K562 (cell line): ENCODE data around the gene MME. TPM values are rescaled to one million over a fixed set of nuclear protein-coding genes. Genes with fewer than 3 reads are reported as not detected.
A peak's percentile ranks its signal among the peaks of the same experiment; 100 is the strongest.

Source experiments
- BDP1 ChIP-seq: IDR thresholded peaks from 3 replicates; pipeline ENCODE4 v1.6.1; 2011; ENCODE audit not compliant: insufficient read length, insufficient read depth
- E2F6 ChIP-seq, 2 experiments: IDR thresholded peaks; 2 replicates each; pipeline ENCODE4 v1.6.1; 2011; ENCODE audit warnings: borderline replicate concordance in 1 of 2, control low read depth in 1 of 2, low read depth in 1 of 2, low read length in 1 of 2, mild to moderate bottlenecking in 1 of 2, mixed read lengths in 1 of 2, moderate library complexity in 1 of 2; ENCODE audit not compliant: insufficient read depth in 1 of 2, insufficient read length in 1 of 2, poor library complexity in 1 of 2, severe bottlenecking in 1 of 2; ENCODE audit errors: extremely low read depth in 1 of 2
- L3MBTL2 ChIP-seq: fragments of 450-650 bp; IDR thresholded peaks from 2 replicates; pipeline ENCODE4 v1.6.1; 2016; ENCODE audit warnings: mild to moderate bottlenecking, moderate library complexity
- MYBL2 ChIP-seq, 2 experiments: fragments of 450-650 bp in 1 of 2; sonication (generic) in 1 of 2; formaldehyde crosslinking in 1 of 2; IDR thresholded peaks; 2 replicates each; pipeline versions ENCODE4 v1.6.1 to v1.8.1; 2017 to 2022; ENCODE audit warnings: borderline replicate concordance in 1 of 2, inconsistent platforms in 1 of 2, low read depth in 1 of 2, mild to moderate bottlenecking in 1 of 2, missing genetic modification reagents in 1 of 2, moderate library complexity in 1 of 2
- PATZ1 ChIP-seq: fragments of 250-450 bp; sonication (Bioruptor Pico); IDR thresholded peaks from 2 replicates; pipeline ENCODE4 v1.5.0; 2020; ENCODE audit warnings: mild to moderate bottlenecking, borderline replicate concordance
- PRMT5 ChIP-seq: sonication (generic); formaldehyde crosslinking; IDR thresholded peaks from 2 replicates; pipeline ENCODE4 v1.5.0; 2020; ENCODE audit warnings: missing genetic modification reagents
- PYGO2 ChIP-seq: fragments of 450-650 bp; IDR thresholded peaks from 2 replicates; pipeline ENCODE4 v1.6.1; 2016; ENCODE audit warnings: mild to moderate bottlenecking, missing genetic modification characterization, moderate library complexity, missing compliant biosample characterization
- SAFB2 ChIP-seq: fragments of 200-400 bp; formaldehyde crosslinking; IDR thresholded peaks from 2 replicates; pipeline ENCODE4 v1.6.1; 2018; ENCODE audit warnings: borderline replicate concordance, low read length, low read depth, moderate library complexity; ENCODE audit not compliant: severe bottlenecking
- SIRT6 ChIP-seq: IDR thresholded peaks from one replicate; pipeline ENCODE4 v1.6.1; 2012; ENCODE audit warnings: low read depth, mild to moderate bottlenecking, control low read depth, inconsistent platforms, low read length, moderate library complexity
- TEAD1 ChIP-seq, 2 experiments: fragments of 450-650 bp in 1 of 2; sonication (generic) in 1 of 2; formaldehyde crosslinking; IDR thresholded peaks; 2 replicates each; pipeline versions ENCODE4 v1.4.0 to v1.8.0; 2020 to 2022; ENCODE audit warnings: mild to moderate bottlenecking in 2 of 2, missing genetic modification reagents in 1 of 2
- ZBTB17 ChIP-seq: fragments of 450-650 bp; formaldehyde crosslinking; IDR thresholded peaks from 2 replicates; pipeline ENCODE4 v1.4.0; 2020; ENCODE audit warnings: mild to moderate bottlenecking
- ZBTB33 ChIP-seq: sonication (generic); formaldehyde crosslinking; IDR thresholded peaks from 2 replicates; pipeline ENCODE4 v1.8.1; 2023; ENCODE audit warnings: mild to moderate bottlenecking, missing genetic modification reagents
- ZNF133 ChIP-seq: fragments of 250-450 bp; sonication (Bioruptor Pico); IDR thresholded peaks from 2 replicates; pipeline ENCODE4 v1.4.0; 2020; ENCODE audit warnings: mild to moderate bottlenecking
- ZNF197 ChIP-seq: fragments of 200-800 bp; sonication (Bioruptor generic); IDR thresholded peaks from 2 replicates; pipeline ENCODE4 v1.6.1; 2016; ENCODE audit warnings: low read depth, missing genetic modification characterization, missing compliant biosample characterization
- ZNF707 ChIP-seq: fragments of 250-450 bp; sonication (Bioruptor Pico); conservative IDR thresholded peaks from 2 replicates; pipeline ENCODE4 v1.8.0; 2022; ENCODE audit warnings: inconsistent platforms, mild to moderate bottlenecking, moderate library complexity
- ZNF75A ChIP-seq: fragments of 450-650 bp; formaldehyde crosslinking; IDR thresholded peaks from 2 replicates; pipeline ENCODE4 v1.4.0; 2020; ENCODE audit warnings: mild to moderate bottlenecking
- polyA plus RNA-seq, 8 experiments: library from polyadenylated mRNA; depleted of rRNA in 4 of 8; stranded (reverse) in 5 of 8; unstranded in 3 of 8; fragments of >200 nt; fragmentation: Nextera tagmentation in 2 of 8; fragmentation: Illumina TruSeq in 1 of 8; extraction: Ambion mirVana in 2 of 8; extraction: Trizol in 1 of 8; gene quantifications; 2 replicates each; pipeline versions ENCODE4 v1.2.1 to v1.2.3, GENCODE V29; 2011 to 2014; ENCODE audit warnings: inconsistent platforms in 1 of 8, missing spikeins in 1 of 8
- total RNA-seq, 7 experiments: library from RNA; depleted of rRNA in 6 of 7; stranded (reverse); fragments of >200 nt in 6 of 7; fragmentation: Illumina TruSeq in 2 of 7; extraction: Trizol in 2 of 7; gene quantifications; 2 replicates each; pipeline versions ENCODE4 v1.2.1 to v1.2.3, GENCODE V29; 2011 to 2021; ENCODE audit warnings: low replicate concordance in 1 of 7
- TF ChIP-seq, protein P1 (sequence below), 2 experiments: fragments of 200-800 bp in 1 of 2; sonication (Bioruptor generic) in 1 of 2; sonication (generic) in 1 of 2; formaldehyde crosslinking in 1 of 2; IDR thresholded peaks in 1 of 2; conservative IDR thresholded peaks in 1 of 2; 2 replicates each; pipeline versions ENCODE4 v1.5.0 to v1.6.1; 2016 to 2020; ENCODE audit warnings: missing compliant biosample characterization in 1 of 2, missing genetic modification characterization in 1 of 2, missing genetic modification reagents in 1 of 2
- TF ChIP-seq, protein P2 (sequence below): sonication (generic); formaldehyde crosslinking; IDR thresholded peaks from 2 replicates; pipeline ENCODE4 v1.8.0; 2023; ENCODE audit warnings: mild to moderate bottlenecking, missing genetic modification reagents

The MME gene
- total and polyA plus RNA-seq, 9 of the 15 experiments (the other 6 are each of a cell fraction or from before 2014, with no cell fraction given), result 0.80 to 8.6 (median 2.5) TPM

DNA sequence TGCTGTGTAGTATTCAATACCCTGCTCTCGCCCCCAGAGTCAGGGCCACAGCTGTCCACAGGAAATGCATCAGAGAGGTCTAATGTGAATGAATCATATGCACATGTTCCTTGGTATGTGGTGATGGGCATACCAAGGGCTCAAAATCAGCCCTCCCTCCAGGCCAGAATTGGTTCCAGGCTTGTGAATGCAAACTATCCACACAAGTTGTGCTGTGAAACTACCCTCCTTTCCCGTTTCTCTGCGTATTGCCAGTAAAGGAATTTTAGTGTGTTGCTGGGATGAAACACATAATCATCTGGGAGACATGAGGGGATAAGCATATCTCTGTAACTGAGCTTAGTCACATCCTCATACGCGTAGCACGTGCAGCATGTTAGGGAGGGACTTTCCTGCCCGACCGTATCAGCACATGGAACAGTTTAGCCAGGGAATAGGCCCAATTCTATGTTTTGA lies 9.2 kb upstream of the MME start (continued):
- TF ChIP-seq, protein P1, sequence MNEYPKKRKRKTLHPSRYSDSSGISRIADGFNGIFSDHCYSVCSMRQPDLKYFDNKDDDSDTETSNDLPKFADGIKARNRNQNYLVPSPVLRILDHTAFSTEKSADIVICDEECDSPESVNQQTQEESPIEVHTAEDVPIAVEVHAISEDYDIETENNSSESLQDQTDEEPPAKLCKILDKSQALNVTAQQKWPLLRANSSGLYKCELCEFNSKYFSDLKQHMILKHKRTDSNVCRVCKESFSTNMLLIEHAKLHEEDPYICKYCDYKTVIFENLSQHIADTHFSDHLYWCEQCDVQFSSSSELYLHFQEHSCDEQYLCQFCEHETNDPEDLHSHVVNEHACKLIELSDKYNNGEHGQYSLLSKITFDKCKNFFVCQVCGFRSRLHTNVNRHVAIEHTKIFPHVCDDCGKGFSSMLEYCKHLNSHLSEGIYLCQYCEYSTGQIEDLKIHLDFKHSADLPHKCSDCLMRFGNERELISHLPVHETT (CRISPR knock-in tag; conservative IDR thresholded peaks at IDR 0.05 in 1 of 2, IDR thresholded peaks at IDR 0.05 in 1 of 2), result peak in 1 of 2 experiments; percentile 74; a peak in 2 of 4 replicates
- TF ChIP-seq ZNF197 (CRISPR knock-in tag), result no peak
- TF ChIP-seq PRMT5, result no peak
- no peak for TF ChIP-seq ZBTB17 (CRISPR knock-in tag)
- TF ChIP-seq, protein P2, sequence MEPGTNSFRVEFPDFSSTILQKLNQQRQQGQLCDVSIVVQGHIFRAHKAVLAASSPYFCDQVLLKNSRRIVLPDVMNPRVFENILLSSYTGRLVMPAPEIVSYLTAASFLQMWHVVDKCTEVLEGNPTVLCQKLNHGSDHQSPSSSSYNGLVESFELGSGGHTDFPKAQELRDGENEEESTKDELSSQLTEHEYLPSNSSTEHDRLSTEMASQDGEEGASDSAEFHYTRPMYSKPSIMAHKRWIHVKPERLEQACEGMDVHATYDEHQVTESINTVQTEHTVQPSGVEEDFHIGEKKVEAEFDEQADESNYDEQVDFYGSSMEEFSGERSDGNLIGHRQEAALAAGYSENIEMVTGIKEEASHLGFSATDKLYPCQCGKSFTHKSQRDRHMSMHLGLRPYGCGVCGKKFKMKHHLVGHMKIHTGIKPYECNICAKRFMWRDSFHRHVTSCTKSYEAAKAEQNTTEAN (CRISPR knock-in tag), result no peak
- TF ChIP-seq E2F6 (IDR thresholded peaks at IDR 0.05; ENCODE audit: borderline replicate concordance in 1 of 2, extremely low read depth in 1 of 2, insufficient read depth in 1 of 2, insufficient read length in 1 of 2, low read depth in 1 of 2, low read length in 1 of 2, poor library complexity in 1 of 2, severe bottlenecking in 1 of 2), result peak in 1 of 2 experiments; percentile 34
- no peak for TF ChIP-seq MYBL2 (IDR thresholded peaks at IDR 0.05; ENCODE audit: low read depth)
- no peak for TF ChIP-seq MYBL2 (CRISPR knock-in tag; IDR thresholded peaks at IDR 0.05; ENCODE audit: borderline replicate concordance)
- TF ChIP-seq ZNF75A, result no peak
- TF ChIP-seq L3MBTL2, result peak; percentile 74
- TF ChIP-seq SIRT6, result no peak
- no peak for TF ChIP-seq ZNF707
- TF ChIP-seq ZNF133 (CRISPR knock-in tag), result no peak
- TF ChIP-seq PYGO2 (tag), result no peak
- TF ChIP-seq TEAD1 (CRISPR knock-in tag; IDR thresholded peaks at IDR 0.05), result no peak
- TF ChIP-seq SAFB2, result no peak
- no peak for TF ChIP-seq PATZ1 (CRISPR knock-in tag)
- TF ChIP-seq ZBTB33, result no peak
- TF ChIP-seq BDP1, result no peak
